Stimulated activated CD4-positive, alpha-beta T cell treated with anti-CD3 and anti-CD28 coated beads, Interleukin-15, amount 100 ng/mL, for 24 hours (primary cell): Measurements from ENCODE around the gene DTHD1.

ENCODE experiments used
- DNase-seq: peaks from one replicate; pipeline ENCODE4 v3.0.0-alpha.2; 2020

Gene DTHD1

GRCh38 chr4:36349938-36350549, 68.6 kb downstream of the DTHD1 start:
- DNase-seq, result no peak

GRCh38 chr4:36351082-36351666, 69.8 kb downstream of the DTHD1 start:
- DNase-seq, result peak; percentile 81

GRCh38 chr4:36353998-36354397, 72.6 kb downstream of the DTHD1 start:
- DNase-seq, result no peak

GRCh38 chr4:36358173-36358572, 76.8 kb downstream of the DTHD1 start:
- no peak for DNase-seq

- DNase-seq, result no peak
Measured at GRCh38 chr4:36360755-36361154, 79.3 kb downstream of the DTHD1 start.

GRCh38 chr4:36363024-36363423, 81.6 kb downstream of the DTHD1 start:
- no peak for DNase-seq

GRCh38 chr4:36374836-36375511, 93.6 kb downstream of the DTHD1 start:
- DNase-seq, result no peak

- no peak for DNase-seq
Measured at GRCh38 chr4:36385951-36386571, 104.6 kb downstream of the DTHD1 start.

- DNase-seq, result no peak
Measured at GRCh38 chr4:36386691-36387090, 105.3 kb downstream of the DTHD1 start.

- no peak for DNase-seq
Measured at GRCh38 chr4:36388710-36389109, 107.3 kb downstream of the DTHD1 start.

- no peak for DNase-seq
Measured at GRCh38 chr4:36391411-36391810, 110.0 kb downstream of the DTHD1 start.

- DNase-seq, result no peak
Measured at GRCh38 chr4:36392024-36392423, 110.6 kb downstream of the DTHD1 start.

GRCh38 chr4:36392916-36393315, 111.5 kb downstream of the DTHD1 start:
- DNase-seq, result no peak
